ENCODE data around the gene HAUS2. TPM values are rescaled to one million over a fixed set of nuclear protein-coding genes. Genes with fewer than 3 reads are reported as not detected.
A peak's percentile ranks its signal among the peaks of the same experiment; 100 is the strongest.
"Not testable (repeated sequence)": the region's sequence is repeated elsewhere in the genome, so short reads cannot be mapped to it uniquely, and the experiment has no call there.

Gene HAUS2
- total and polyA plus RNA-seq, 7 donors: 11.1 to 24.6 (median 18.3) TPM

DNA sequence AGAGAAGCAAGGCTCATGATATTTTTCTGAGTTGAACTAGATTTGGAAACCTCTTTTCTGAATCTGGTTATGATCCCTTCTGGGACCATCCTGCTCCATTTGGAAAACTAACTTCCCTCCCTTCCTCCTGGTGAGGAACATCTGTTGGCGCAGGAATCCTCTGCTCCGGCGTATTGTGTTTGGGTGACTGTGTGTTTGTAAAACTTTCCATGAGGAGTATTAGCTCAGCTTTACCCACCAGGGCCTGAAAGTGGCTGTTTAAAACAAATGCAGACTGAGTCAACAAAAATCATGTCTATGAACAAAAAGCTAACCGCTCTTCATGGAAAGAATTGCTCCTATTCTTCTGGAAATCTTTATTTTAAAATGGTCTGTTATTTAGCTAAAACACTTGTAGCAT lies 44.5 kb downstream of the HAUS2 start:
- H3K9me3 ChIP-seq: no peaks in the 10 kb centered on the region
- 70 to 82% methylated on average over 4 of the region's 4 CpGs for WGBS, 2 donors
- intact Hi-C loops (cut with DNase I): no loop called here
- no peak overlapping the region for H3K4me3 ChIP-seq
- H3K36me3 ChIP-seq: no peaks in the 10 kb centered on the region
- DNase-seq: peak; percentile 87
- peak overlapping the region; percentile 71 to 82 (median 76) for H3K27ac ChIP-seq
- peaks cover 0 to 84% (median 59%) of the 10 kb centered on the region in 4 donors for H3K4me1 ChIP-seq
- no peaks in the 10 kb centered on the region for H3K27me3 ChIP-seq
- TF ChIP-seq, protein P1, sequence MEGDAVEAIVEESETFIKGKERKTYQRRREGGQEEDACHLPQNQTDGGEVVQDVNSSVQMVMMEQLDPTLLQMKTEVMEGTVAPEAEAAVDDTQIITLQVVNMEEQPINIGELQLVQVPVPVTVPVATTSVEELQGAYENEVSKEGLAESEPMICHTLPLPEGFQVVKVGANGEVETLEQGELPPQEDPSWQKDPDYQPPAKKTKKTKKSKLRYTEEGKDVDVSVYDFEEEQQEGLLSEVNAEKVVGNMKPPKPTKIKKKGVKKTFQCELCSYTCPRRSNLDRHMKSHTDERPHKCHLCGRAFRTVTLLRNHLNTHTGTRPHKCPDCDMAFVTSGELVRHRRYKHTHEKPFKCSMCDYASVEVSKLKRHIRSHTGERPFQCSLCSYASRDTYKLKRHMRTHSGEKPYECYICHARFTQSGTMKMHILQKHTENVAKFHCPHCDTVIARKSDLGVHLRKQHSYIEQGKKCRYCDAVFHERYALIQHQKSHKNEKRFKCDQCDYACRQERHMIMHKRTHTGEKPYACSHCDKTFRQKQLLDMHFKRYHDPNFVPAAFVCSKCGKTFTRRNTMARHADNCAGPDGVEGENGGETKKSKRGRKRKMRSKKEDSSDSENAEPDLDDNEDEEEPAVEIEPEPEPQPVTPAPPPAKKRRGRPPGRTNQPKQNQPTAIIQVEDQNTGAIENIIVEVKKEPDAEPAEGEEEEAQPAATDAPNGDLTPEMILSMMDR (IDR thresholded peaks at IDR 0.05): no peak
- no peak for TF ChIP-seq POLR2A (IDR thresholded peaks at IDR 0.05)
- peak in 2 of 4 donors; percentile 18 to 24 for TF ChIP-seq POLR2AphosphoS5 (IDR thresholded peaks at IDR 0.05)
- no peak for TF ChIP-seq EP300 (IDR thresholded peaks at IDR 0.05)

DNA sequence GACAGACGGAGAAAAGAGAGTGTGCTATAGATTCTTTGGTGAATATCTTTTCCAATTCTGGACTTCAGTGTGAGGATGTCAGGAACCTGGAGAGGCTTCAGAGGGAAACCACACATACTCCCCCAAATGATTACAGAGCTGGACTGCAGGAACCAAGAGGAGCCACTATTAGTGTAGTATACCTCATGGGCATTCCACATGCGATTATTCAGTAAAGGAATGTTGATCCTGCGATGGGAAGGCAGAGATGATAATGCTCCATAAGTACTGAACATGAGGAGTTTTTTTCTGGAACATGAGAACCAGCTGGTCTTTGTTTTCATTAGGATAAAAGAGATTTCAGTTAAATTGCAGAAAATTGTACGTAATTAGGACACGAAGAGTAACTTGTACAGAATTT lies 45.5 kb downstream of the HAUS2 start:
- WGBS, 2 donors: 87% methylated on average over 5 of the region's 5 CpGs
- Histone ChIP-seq H3K4me1 (peaks cover 0 to 82% (median 57%) of the 10 kb centered on the region in 4 donors), H3K27me3 (no peaks in the 10 kb centered on the region), H3K27ac (peak overlapping the region; percentile 71 to 82 (median 76)), H3K36me3 (no peaks in the 10 kb centered on the region), H3K4me3 (no peak overlapping the region), H3K9me3 (no peaks in the 10 kb centered on the region)
- intact Hi-C loops (cut with DNase I): no loop called here
- TF ChIP-seq, protein P1 (IDR thresholded peaks at IDR 0.05): no peak
- DNase-seq: no peak

DNA sequence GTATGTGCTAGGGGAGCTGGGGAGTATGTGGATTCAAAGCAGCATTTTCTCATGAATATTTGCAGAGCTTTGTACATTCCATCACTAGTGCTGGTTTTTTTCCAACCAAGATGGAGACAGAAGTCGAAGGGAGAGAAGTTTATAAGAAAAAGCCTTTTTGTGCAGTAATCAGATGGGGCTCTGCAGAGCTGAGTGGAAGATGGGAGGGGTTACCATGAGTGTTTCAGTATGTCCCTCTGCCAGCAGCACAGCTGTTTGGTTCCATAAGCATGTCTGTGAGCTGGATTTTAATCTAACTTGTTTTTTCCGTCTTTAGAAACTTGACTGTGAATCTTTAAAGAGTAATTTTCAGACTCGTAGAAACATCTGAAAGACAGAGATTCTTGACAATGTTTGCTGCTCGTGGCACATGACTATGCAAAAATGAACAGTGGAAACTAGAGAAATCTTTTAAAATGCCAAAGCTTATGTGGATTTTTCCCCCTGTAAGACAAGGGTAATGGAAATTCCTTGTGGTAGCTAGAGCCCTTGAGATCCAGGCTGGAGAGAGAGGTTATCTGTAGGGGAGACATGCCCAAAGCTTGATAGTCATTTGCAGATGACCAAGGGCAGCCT lies 47.1 kb downstream of the HAUS2 start:
- 52 to 81% methylated on average over 4 of the region's 4 CpGs for WGBS, 2 donors
- H3K4me3 ChIP-seq: no peak overlapping the region
- no peak for DNase-seq
- intact Hi-C loops (cut with DNase I): loop anchor here (5.0 kb wide), 1 partner anchor 37 kb away; no protein-coding TSS in a partner anchor
- TF ChIP-seq EP300 (IDR thresholded peaks at IDR 0.05): no peak
- no peak for TF ChIP-seq POLR2A (IDR thresholded peaks at IDR 0.05)
- TF ChIP-seq, protein P1 (IDR thresholded peaks at IDR 0.05): no peak
- no peak for TF ChIP-seq POLR2AphosphoS5 (IDR thresholded peaks at IDR 0.05)
- no peaks in the 10 kb centered on the region for H3K9me3 ChIP-seq
- no peaks in the 10 kb centered on the region for H3K27me3 ChIP-seq
- peaks cover 0 to 84% (median 60%) of the 10 kb centered on the region in 4 donors for H3K4me1 ChIP-seq
- peak overlapping the region; percentile 64 to 82 (median 72) for H3K27ac ChIP-seq
- no peaks in the 10 kb centered on the region for H3K36me3 ChIP-seq

DNA sequence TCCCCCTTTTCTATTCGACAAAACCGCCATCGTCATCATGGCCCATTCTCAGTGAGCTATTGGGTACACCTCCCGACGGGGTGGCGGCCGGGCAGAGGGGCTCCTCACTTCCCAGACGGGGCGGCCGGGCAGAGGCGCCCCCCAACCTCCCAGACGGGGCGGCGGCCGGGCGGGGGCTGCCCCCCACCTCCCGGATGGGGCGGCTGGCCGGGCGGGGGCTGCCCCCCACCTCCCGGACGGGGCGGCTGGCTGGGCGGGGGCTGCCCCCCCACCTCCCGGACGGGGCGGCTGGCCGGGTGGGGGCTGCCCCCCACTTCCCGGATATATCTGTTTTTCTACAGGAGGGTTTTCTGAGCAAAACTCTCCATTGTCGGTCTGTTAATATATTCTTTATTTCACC lies 52.7 kb downstream of the HAUS2 start:
- H3K36me3 ChIP-seq; DNase-seq; H3K27ac ChIP-seq; H3K4me3 ChIP-seq; H3K27me3 ChIP-seq; intact Hi-C loops (cut with DNase I); H3K9me3 ChIP-seq: not testable (repeated sequence)
- peaks cover 0 to 65% (median 37%) of the 10 kb centered on the region in 4 donors for H3K4me1 ChIP-seq
- WGBS, 2 donors: 98% methylated on average over 30 of the region's 30 CpGs

DNA sequence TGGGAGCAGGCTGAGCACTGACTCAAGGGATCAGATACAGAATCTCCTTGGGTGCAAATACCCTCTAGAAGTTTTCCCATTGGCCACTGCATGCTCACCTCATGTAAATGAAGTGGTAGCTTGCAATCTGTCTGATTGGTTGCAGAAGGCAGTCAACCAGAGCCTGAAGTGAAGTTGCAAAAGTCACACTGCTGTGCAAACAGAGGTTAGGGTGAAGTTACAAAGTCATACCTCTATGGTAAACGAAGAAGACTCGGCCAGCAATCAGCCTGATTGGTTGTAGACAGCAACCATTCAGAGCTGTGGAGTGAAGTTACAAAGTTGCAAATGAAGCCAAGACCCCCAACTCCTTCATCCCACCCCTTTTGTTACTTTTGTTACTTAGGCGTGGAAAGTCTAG lies 53.9 kb downstream of the HAUS2 start:
- 86 to 94% methylated on average over 3 of the region's 3 CpGs for WGBS, 2 donors
- intact Hi-C loops (cut with DNase I): no loop called here
- Histone ChIP-seq H3K36me3 (peaks cover 0 to 7% (median 0%) of the 10 kb centered on the region in 4 donors), H3K27ac (no peak overlapping the region), H3K27me3 (no peaks in the 10 kb centered on the region), H3K4me3 (no peak overlapping the region), H3K9me3 (no peaks in the 10 kb centered on the region), H3K4me1 (peaks cover 0 to 56% (median 32%) of the 10 kb centered on the region in 4 donors)
- TF ChIP-seq EP300 (IDR thresholded peaks at IDR 0.05) (no peak), POLR2A (IDR thresholded peaks at IDR 0.05) (no peak), POLR2AphosphoS5 (IDR thresholded peaks at IDR 0.05) (no peak)
- TF ChIP-seq, protein P1 (IDR thresholded peaks at IDR 0.05): no peak
- DNase-seq: no peak
